ENCODE measurements around the gene PRKAG2. TPM values are rescaled to one million over a fixed set of nuclear protein-coding genes. Genes with fewer than 3 reads are reported as not detected.

The PRKAG2 gene
- total RNA-seq, 4 donors from 2014 or later: 7.5 to 14.3 (median 12.2) TPM

GRCh38 chr7:151817981-151818673 is 58.8 kb downstream of the PRKAG2 start:
- H3K4me3 ChIP-seq (ENCODE audit: low read depth, poor library complexity, severe bottlenecking): no peak overlapping the region
- DNase-seq (ENCODE audit: low spot score in 2 of 2): no peak
- intact Hi-C loops (cut with DNase I; ENCODE audit: low total_unique reads): no loop called here
- 97 to 98% methylated on average over 5 to 7 of the region's 8 CpGs for WGBS, 2 donors
- no peak for TF ChIP-seq CTCF (IDR thresholded peaks at IDR 0.05)
- TF ChIP-seq POLR2A (IDR thresholded peaks at IDR 0.05): no peak

DNA sequence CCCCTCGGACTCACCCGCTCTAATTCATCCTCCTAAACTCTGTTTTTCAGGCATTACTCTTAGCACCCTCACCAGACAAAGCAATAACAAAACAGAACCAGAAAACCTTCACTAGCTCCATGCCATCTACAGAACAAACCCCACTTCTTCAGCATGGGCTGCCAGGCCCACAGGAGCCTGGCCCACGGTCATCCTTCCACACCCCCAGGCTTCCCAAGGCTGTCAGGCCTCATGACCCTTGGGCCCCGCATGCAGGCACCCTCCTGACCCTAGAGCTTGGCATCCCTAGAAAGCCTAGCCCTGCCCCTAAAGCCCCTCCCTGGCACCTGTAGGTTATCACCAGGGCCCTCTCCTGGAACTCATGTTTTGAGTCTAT is 59.6 kb downstream of the PRKAG2 start:
- no peak for TF ChIP-seq CTCF (IDR thresholded peaks at IDR 0.05)
- TF ChIP-seq POLR2A (IDR thresholded peaks at IDR 0.05): no peak
- DNase-seq (ENCODE audit: low spot score in 2 of 2): no peak
- 97 to 99% methylated on average over 4 of the region's 4 CpGs for WGBS, 2 donors
- no peak overlapping the region for H3K4me3 ChIP-seq (ENCODE audit: low read depth, poor library complexity, severe bottlenecking)
- intact Hi-C loops (cut with DNase I; ENCODE audit: low total_unique reads): no loop called here

DNA sequence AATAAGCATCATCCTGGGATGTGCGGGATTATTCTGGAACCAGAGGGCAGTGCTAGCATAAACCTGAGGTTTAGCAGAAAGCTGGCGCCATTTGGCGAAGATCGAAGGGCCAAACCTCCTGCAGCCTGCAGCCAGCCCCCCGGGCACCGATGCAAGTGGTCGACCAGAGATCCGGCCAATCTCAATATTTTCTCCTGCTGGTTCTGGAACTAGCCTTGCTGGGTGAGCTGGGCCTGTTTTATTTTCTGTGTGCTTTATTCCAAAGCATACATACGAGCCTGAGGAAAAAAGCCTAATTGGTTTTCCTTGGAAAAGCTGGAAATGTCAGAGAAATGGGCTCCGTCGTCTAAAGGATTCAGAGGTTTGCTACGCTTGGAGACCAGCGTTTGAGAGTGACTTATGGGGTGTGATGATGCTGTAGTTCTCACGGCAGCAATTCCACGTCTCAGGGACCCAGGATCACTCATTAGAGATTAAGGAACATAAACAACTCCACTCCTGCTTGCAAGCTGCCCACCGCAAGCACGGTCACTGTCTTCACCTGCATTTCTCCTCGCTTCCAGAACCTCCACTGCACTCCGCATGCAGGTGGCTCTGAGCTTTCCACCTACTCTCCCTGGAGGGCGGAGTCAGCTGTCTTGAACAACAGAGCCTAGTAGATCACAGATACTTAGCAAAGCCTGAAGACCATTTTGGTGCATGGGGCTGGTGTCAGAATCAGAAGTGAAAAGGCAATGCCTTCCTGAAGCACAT is 60.2 kb downstream of the PRKAG2 start:
- no peak for TF ChIP-seq POLR2A (IDR thresholded peaks at IDR 0.05)
- TF ChIP-seq CTCF (IDR thresholded peaks at IDR 0.05): no peak
- no peak overlapping the region for H3K4me3 ChIP-seq (ENCODE audit: low read depth, poor library complexity, severe bottlenecking)
- 95% methylated on average over 20 of the region's 20 CpGs for WGBS, 2 donors

GRCh38 chr7:151815419-151815818 is 61.5 kb downstream of the PRKAG2 start:
- 79 to 90% methylated on average over 5 of the region's 5 CpGs for WGBS, 2 donors
- no peak for TF ChIP-seq POLR2A (IDR thresholded peaks at IDR 0.05)
- TF ChIP-seq CTCF (IDR thresholded peaks at IDR 0.05): no peak

More for the DNA sequence above, 60.2 kb downstream of the PRKAG2 start:
- no peak for DNase-seq (ENCODE audit: low spot score in 2 of 2)
- intact Hi-C loops (cut with DNase I; ENCODE audit: low total_unique reads): no loop called here

GRCh38 chr7:151814400-151815009 is 62.4 kb downstream of the PRKAG2 start:
- DNase-seq (ENCODE audit: low spot score in 2 of 2): no peak
- TF ChIP-seq POLR2A (IDR thresholded peaks at IDR 0.05) (no peak), CTCF (IDR thresholded peaks at IDR 0.05) (no peak)
- H3K4me3 ChIP-seq (ENCODE audit: low read depth, poor library complexity, severe bottlenecking): no peak overlapping the region
- 68 to 71% methylated on average over 17 to 18 of the region's 18 CpGs for WGBS, 2 donors
- intact Hi-C loops (cut with DNase I; ENCODE audit: low total_unique reads): no loop called here

More at GRCh38 chr7:151815419-151815818, 61.5 kb downstream of the PRKAG2 start:
- no peak overlapping the region for H3K4me3 ChIP-seq (ENCODE audit: low read depth, poor library complexity, severe bottlenecking)
- no peak for DNase-seq (ENCODE audit: low spot score in 2 of 2)
- intact Hi-C loops (cut with DNase I; ENCODE audit: low total_unique reads): no loop called here

Measured in lower leg skin (tissue), 4 donors.